H1 (cell line): ENCODE results near the gene FSTL4. TPM values are rescaled to one million over a fixed set of nuclear protein-coding genes. Genes with fewer than 3 reads are reported as not detected.

Experiments
- CTCF ChIA-PET: fragments of 300-600 bp; sonication (Branson Sonifier 250); formaldehyde crosslinking; loops from one replicate; lab custom pipeline; 2021; ENCODE audit not compliant: partially characterized antibody; lab: Charles Lee
- POLR2A ChIA-PET: fragments of 300-600 bp; sonication (Branson Sonifier 250); formaldehyde crosslinking; loops from one replicate; lab custom pipeline; 2021; ENCODE audit warnings: inconsistent platforms; ENCODE audit not compliant: partially characterized antibody; lab: Charles Lee
- DNase-seq, 2 experiments: peaks; one replicate each; pipeline versions ENCODE4 v3.0.0 to v3.0.0-alpha.2; 2010 to 2022; ENCODE audit warnings: low spot score in 2 of 2, low read depth in 1 of 2, mixed read lengths in 1 of 2
- FAIRE-seq: peaks from 2 replicates; lab custom pipeline; 2011; peaks lifted over from hg19 to GRCh38; lab: Jason Lieb, UNC
- H2AFZ ChIP-seq: 2 replicates; pipeline ENCODE4 v1.8.1; 2012; ENCODE audit warnings: low read length, inconsistent platforms
- H2AK5ac ChIP-seq: 2 replicates; pipeline ENCODE4 v1.6.1; 2013; ENCODE audit warnings: low read depth, low read length
- H2BK120ac ChIP-seq: replicated peaks from 2 replicates; pipeline ENCODE3; 2013; ENCODE audit warnings: low read depth, low read length, inconsistent platforms
- H2BK12ac ChIP-seq: 2 replicates; pipeline ENCODE4 v1.6.1; 2013; ENCODE audit warnings: low read depth, low read length
- H2BK15ac ChIP-seq: 2 replicates; pipeline ENCODE4 v1.6.1; 2013; ENCODE audit warnings: low read length
- H2BK20ac ChIP-seq: 2 replicates; pipeline ENCODE4 v1.6.1; 2013; ENCODE audit warnings: low read length
- H2BK5ac ChIP-seq: 2 replicates; pipeline ENCODE4 v1.6.1; 2013; ENCODE audit warnings: low read depth, low read length
- H3K14ac ChIP-seq: 2 replicates; pipeline ENCODE4 v1.6.1; 2013; ENCODE audit warnings: inconsistent platforms; ENCODE audit not compliant: insufficient read length
- H3K18ac ChIP-seq: 2 replicates; pipeline ENCODE4 v1.6.1; 2013; ENCODE audit warnings: low read length; ENCODE audit errors: extremely low read depth
- H3K23ac ChIP-seq: 2 replicates; pipeline ENCODE4 v1.6.1; 2013; ENCODE audit warnings: inconsistent platforms; ENCODE audit not compliant: insufficient read length
- H3K23me2 ChIP-seq: 2 replicates; pipeline ENCODE4 v1.6.1; 2013; ENCODE audit warnings: low read depth, low read length
- H3K27ac ChIP-seq: 2 replicates; pipeline ENCODE4 v1.6.1; 2011; ENCODE audit warnings: low read depth, low read length, inconsistent platforms
- H3K27me3 ChIP-seq, 4 experiments: replicated peaks in 1 of 4; 1 replicate in 1 of 4; 2 replicates in 3 of 4; pipeline versions ENCODE4 v1.6.1 to v1.8.1; 2011 to 2013; ENCODE audit warnings: low read length in 3 of 4, mild to moderate bottlenecking in 3 of 4, inconsistent platforms in 2 of 4, mixed read lengths in 2 of 4, moderate library complexity in 1 of 4; ENCODE audit not compliant: control insufficient read depth in 3 of 4, insufficient read depth in 3 of 4; ENCODE audit errors: extremely low read depth in 1 of 4
- H3K36me3 ChIP-seq, 4 experiments: 2 replicates each; pipeline versions ENCODE4 v1.6.1 to v1.8.1; 2011 to 2013; ENCODE audit warnings: mild to moderate bottlenecking in 4 of 4, low read length in 3 of 4, moderate library complexity in 2 of 4, control low read depth in 1 of 4, inconsistent platforms in 1 of 4; ENCODE audit not compliant: insufficient read depth in 4 of 4, control insufficient read depth in 2 of 4
- H3K4ac ChIP-seq: replicated peaks from 2 replicates; pipeline ENCODE3; 2013; ENCODE audit warnings: low read length, low read depth, mixed read lengths, inconsistent platforms; ENCODE audit not compliant: insufficient read length
- H3K4me1 ChIP-seq, 4 experiments: replicated peaks in 1 of 4; 1 replicate in 1 of 4; 2 replicates in 3 of 4; pipeline versions ENCODE4 v1.6.1 to v1.8.1; 2011 to 2013; ENCODE audit warnings: low read length in 3 of 4, inconsistent platforms in 2 of 4, mixed read lengths in 1 of 4; ENCODE audit not compliant: insufficient read depth in 4 of 4, control insufficient read depth in 3 of 4
- H3K4me2 ChIP-seq, 2 experiments: 2 replicates each; pipeline versions ENCODE4 v1.6.1 to v1.8.1; 2011 to 2013; ENCODE audit warnings: low read depth in 2 of 2, low read length in 2 of 2, control low read depth in 1 of 2, inconsistent platforms in 1 of 2, mild to moderate bottlenecking in 1 of 2; ENCODE audit not compliant: insufficient read depth in 1 of 2
- H3K4me3 ChIP-seq, 4 experiments: fragments of 200-600, 300-600 bp in 1 of 4; sonication (generic), shearing (Covaris generic), sonication (Bioruptor Twin) in 1 of 4; 2 replicates each; pipeline versions ENCODE4 v1.5.1 to v1.8.1; 2011 to 2016; ENCODE audit warnings: low read length in 4 of 4, low read depth in 3 of 4, control low read depth in 2 of 4, inconsistent platforms in 2 of 4, mild to moderate bottlenecking in 2 of 4, mixed read lengths in 1 of 4, moderate library complexity in 1 of 4; ENCODE audit not compliant: insufficient read depth in 2 of 4; ENCODE audit errors: extremely low read depth in 1 of 4
- H3K56ac ChIP-seq: replicated peaks from 2 replicates; pipeline ENCODE3; 2013; ENCODE audit warnings: low read depth, mild to moderate bottlenecking, mixed read lengths, low read length, inconsistent platforms; ENCODE audit not compliant: insufficient read length
- H3K79me1 ChIP-seq: 2 replicates; pipeline ENCODE4 v1.6.1; 2013; ENCODE audit warnings: low read depth, low read length, control low read depth
- H3K79me2 ChIP-seq, 2 experiments: 2 replicates each; pipeline versions ENCODE4 v1.6.1 to v1.8.1; 2012 to 2013; ENCODE audit warnings: low read length in 2 of 2, mild to moderate bottlenecking in 2 of 2, inconsistent platforms in 1 of 2; ENCODE audit not compliant: insufficient read depth in 2 of 2, control insufficient read depth in 1 of 2
- H3K9ac ChIP-seq, 4 experiments: replicated peaks in 1 of 4; 1 replicate in 1 of 4; 2 replicates in 3 of 4; pipeline versions ENCODE4 v1.6.1 to v1.8.1; 2011 to 2013; ENCODE audit warnings: low read depth in 3 of 4, low read length in 3 of 4, control low read depth in 2 of 4, mild to moderate bottlenecking in 2 of 4, moderate library complexity in 2 of 4, inconsistent platforms in 1 of 4; ENCODE audit errors: extremely low read depth in 1 of 4
- H3K9me3 ChIP-seq, 2 experiments: 2 replicates each; pipeline versions ENCODE4 v1.6.1 to v1.8.1; 2012 to 2013; ENCODE audit warnings: mild to moderate bottlenecking in 2 of 2, moderate library complexity in 2 of 2, control low read depth in 1 of 2, inconsistent platforms in 1 of 2, low read depth in 1 of 2, low read length in 1 of 2, mixed read lengths in 1 of 2; ENCODE audit not compliant: insufficient read depth in 2 of 2
- H4K20me1 ChIP-seq, 2 experiments: replicated peaks in 1 of 2; 2 replicates each; pipeline versions ENCODE3 to v1.8.1; 2011 to 2013; ENCODE audit warnings: inconsistent platforms in 2 of 2, low read length in 2 of 2, mild to moderate bottlenecking in 1 of 2; ENCODE audit not compliant: insufficient read depth in 2 of 2, control insufficient read depth in 1 of 2
- H4K5ac ChIP-seq: 2 replicates; pipeline ENCODE4 v1.6.1; 2013; ENCODE audit warnings: low read length, low read depth, mixed read lengths, inconsistent platforms; ENCODE audit not compliant: insufficient read length
- H4K8ac ChIP-seq: 2 replicates; pipeline ENCODE4 v1.8.0; 2013; ENCODE audit warnings: mild to moderate bottlenecking, moderate library complexity, low read length, inconsistent platforms; ENCODE audit not compliant: insufficient read depth; ENCODE audit errors: extremely low read depth
- H4K91ac ChIP-seq: replicated peaks from 2 replicates; pipeline ENCODE3; 2013; ENCODE audit warnings: low read length, mixed read lengths, inconsistent platforms; ENCODE audit not compliant: insufficient read length
- ASH2L ChIP-seq: fragments of 200-600, 300-600 bp; sonication (generic); IDR thresholded peaks from one replicate; pipeline ENCODE4 v1.7.1; 2017; ENCODE audit warnings: low read length
- BRCA1 ChIP-seq: IDR thresholded peaks from 2 replicates; pipeline ENCODE4 v1.6.1; 2012; ENCODE audit warnings: low read depth, low read length, improper control_type of control experiment
- CBX8 ChIP-seq: fragments of 300-800, 300-1000 bp; sonication (generic); IDR thresholded peaks from 2 replicates; pipeline ENCODE4 v1.7.1; 2016; ENCODE audit warnings: low read depth, low read length, borderline replicate concordance
- CHD2 ChIP-seq: IDR thresholded peaks from 2 replicates; pipeline ENCODE4 v1.6.1; 2012; ENCODE audit warnings: low read length, improper control_type of control experiment
- CREB1 ChIP-seq: IDR thresholded peaks from 2 replicates; pipeline ENCODE4 v1.6.1; 2012; ENCODE audit warnings: inconsistent platforms
- EP300 ChIP-seq, 2 experiments: IDR thresholded peaks; 1 replicate in 1 of 2; 2 replicates in 1 of 2; pipeline ENCODE4 v1.6.1; 2011 to 2012; ENCODE audit warnings: low read depth in 2 of 2, low read length in 2 of 2, mild to moderate bottlenecking in 2 of 2, borderline replicate concordance in 1 of 2, inconsistent platforms in 1 of 2, moderate library complexity in 1 of 2
- PHF8 ChIP-seq: fragments of 200-600 bp; sonication (generic); conservative IDR thresholded peaks from 2 replicates; pipeline ENCODE4 v1.7.1; 2012; ENCODE audit warnings: low read depth, mild to moderate bottlenecking, inconsistent platforms, low read length, moderate library complexity
- SAP30 ChIP-seq: fragments of 300-600 bp; sonication (generic); IDR thresholded peaks from 2 replicates; pipeline ENCODE4 v1.7.1; 2012; ENCODE audit warnings: low read length, moderate library complexity, mild to moderate bottlenecking, inconsistent platforms; ENCODE audit not compliant: insufficient read depth, insufficient replicate concordance
- SP4 ChIP-seq: IDR thresholded peaks from 2 replicates; pipeline ENCODE4 v1.6.1; 2012; ENCODE audit warnings: low read length, inconsistent platforms
- YY1 ChIP-seq: IDR thresholded peaks from 2 replicates; pipeline ENCODE4 v1.6.1; 2011; ENCODE audit warnings: low read depth, mild to moderate bottlenecking, low read length
- ZNF274 ChIP-seq: IDR thresholded peaks from 2 replicates; pipeline ENCODE4 v1.7.0; 2012; ENCODE audit warnings: low read length, borderline replicate concordance; ENCODE audit errors: extremely low read depth
- WGBS, 2 experiments: shearing (Covaris generic) in 1 of 2; methylation state at CpG; one replicate each; pipeline versions ENCODE4 v1.1.6 to v1.1.7; 2013 to 2015; ENCODE audit warnings: low lambda C conversion rate in 2 of 2, mixed read lengths in 2 of 2, inconsistent platforms in 1 of 2, low coverage in 1 of 2, missing lambda C conversion rate in 1 of 2; ENCODE audit not compliant: insufficient replicate concordance in 2 of 2, insufficient coverage in 1 of 2, insufficient read length in 1 of 2; ENCODE audit errors: extremely low coverage in 1 of 2, missing lambda C conversion rate in 1 of 2; 5-methylcytosine and 5-hydroxymethylcytosine counted together
- polyA plus RNA-seq, 7 experiments: library from polyadenylated mRNA; depleted of rRNA in 3 of 7; stranded (reverse) in 5 of 7; unstranded in 2 of 7; fragments of >200 nt in 5 of 7; fragments of 200-250 nt in 2 of 7; gene quantifications; 1 replicate in 5 of 7; 2 replicates in 1 of 7; 4 replicates in 1 of 7; pipeline versions ENCODE4 v1.2.1 to v1.2.3, GENCODE V29; 2011 to 2013; ENCODE audit warnings: missing spikeins in 2 of 7, mixed read lengths in 2 of 7
- total RNA-seq: library from RNA; stranded (reverse); fragmentation: NEBNext Ultra II Directional; extraction: Animal tissue kit (Norgen Biotek cat#: 25700); gene quantifications from 2 replicates; pipeline ENCODE4 v1.2.1, GENCODE V29; 2021
- TF ChIP-seq, protein P1 (sequence below): IDR thresholded peaks from 2 replicates; pipeline ENCODE4 v1.6.1; 2012; ENCODE audit warnings: low read length, inconsistent platforms

Gene FSTL4
- total and polyA plus RNA-seq, 2 of the 8 experiments (the other 6 are each of a cell fraction or from before 2014, with no cell fraction given) = 3.1 to 4.1 TPM

GRCh38 chr5:133523961-133524586 is 88.3 kb downstream of the FSTL4 start:
- no peaks in the 10 kb centered on the region for H3K79me1 ChIP-seq
- H3K9me3 ChIP-seq = no peaks in the 10 kb centered on the region
- no peak overlapping the region for H2BK20ac ChIP-seq
- 0 out of 2 replicates have a peak overlapping the region, but pooled peaks have one; percentile 41 for H3K18ac ChIP-seq
- H3K23me2 ChIP-seq = no peaks in the 10 kb centered on the region
- H3K4ac ChIP-seq = no peak overlapping the region
- H3K79me2 ChIP-seq = no peaks in the 10 kb centered on the region
- H4K91ac ChIP-seq = no peak overlapping the region
- H2BK15ac ChIP-seq = no peak overlapping the region
- WGBS, 2 experiments = 88% methylated on average over 12 of the region's 12 CpGs; no CpG with 5 or more reads in 1 of the 2 experiments
- H2AFZ ChIP-seq = no peak overlapping the region
- POLR2A ChIA-PET = no interaction called here
- no peak overlapping the region for H3K27ac ChIP-seq
- no peak overlapping the region for H3K23ac ChIP-seq
- H2BK5ac ChIP-seq = no peak overlapping the region
- H3K14ac ChIP-seq = no peak overlapping the region
- H3K9ac ChIP-seq = no peak overlapping the region
- H3K4me1 ChIP-seq = peaks cover 0 to 5% (median 2%) of the 10 kb centered on the region in 4 experiments; a peak in 4 of 7 replicates
- H3K36me3 ChIP-seq = no peaks in the 10 kb centered on the region
- H3K56ac ChIP-seq = no peak overlapping the region
- CTCF ChIA-PET = interaction anchor here (1.0 kb wide), 1 partner anchor 191 kb away, joined by 4 read pairs; no protein-coding TSS in a partner anchor
- H3K4me2 ChIP-seq = no peak overlapping the region
- no peak for FAIRE-seq
- no peaks in the 10 kb centered on the region for H3K27me3 ChIP-seq
- no peak overlapping the region for H3K4me3 ChIP-seq
- H2BK120ac ChIP-seq = no peak overlapping the region
- no peaks in the 10 kb centered on the region for H4K20me1 ChIP-seq
- no peak overlapping the region for H2AK5ac ChIP-seq
- DNase-seq = no peak
- no peak overlapping the region for H4K5ac ChIP-seq
- H2BK12ac ChIP-seq = no peak overlapping the region
- no peak overlapping the region for H4K8ac ChIP-seq
- TF ChIP-seq EP300 (IDR thresholded peaks at IDR 0.05; ENCODE audit: borderline replicate concordance in 1 of 2, low read depth in 2 of 2, low read length in 2 of 2) = no peak
- no peak for TF ChIP-seq CHD2
- no peak for TF ChIP-seq CREB1
- TF ChIP-seq PHF8 = no peak
- TF ChIP-seq SP4 = no peak
- TF ChIP-seq ASH2L = no peak
- TF ChIP-seq YY1 = no peak
- no peak for TF ChIP-seq ZNF274
- TF ChIP-seq CBX8 = no peak
- TF ChIP-seq, protein P1, sequence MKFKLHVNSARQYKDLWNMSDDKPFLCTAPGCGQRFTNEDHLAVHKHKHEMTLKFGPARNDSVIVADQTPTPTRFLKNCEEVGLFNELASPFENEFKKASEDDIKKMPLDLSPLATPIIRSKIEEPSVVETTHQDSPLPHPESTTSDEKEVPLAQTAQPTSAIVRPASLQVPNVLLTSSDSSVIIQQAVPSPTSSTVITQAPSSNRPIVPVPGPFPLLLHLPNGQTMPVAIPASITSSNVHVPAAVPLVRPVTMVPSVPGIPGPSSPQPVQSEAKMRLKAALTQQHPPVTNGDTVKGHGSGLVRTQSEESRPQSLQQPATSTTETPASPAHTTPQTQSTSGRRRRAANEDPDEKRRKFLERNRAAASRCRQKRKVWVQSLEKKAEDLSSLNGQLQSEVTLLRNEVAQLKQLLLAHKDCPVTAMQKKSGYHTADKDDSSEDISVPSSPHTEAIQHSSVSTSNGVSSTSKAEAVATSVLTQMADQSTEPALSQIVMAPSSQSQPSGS = no peak
- TF ChIP-seq BRCA1 = no peak
- no peak for TF ChIP-seq SAP30
